MM.1S (cell line): ENCODE results near the gene SLC12A6.

ENCODE experiments used
- DNase-seq: peaks from one replicate; pipeline ENCODE4 v3.0.0-alpha.2; 2015
- H2AFZ ChIP-seq: fragments of 300-600 bp; sonication (generic); 2 replicates; pipeline ENCODE4 v1.6.0; 2016; ENCODE audit warnings: antibody characterized with exemption, low read length
- H3F3A ChIP-seq: fragments of 300-600 bp; sonication (generic); 2 replicates; pipeline ENCODE4 v1.6.1; 2016; ENCODE audit warnings: mild to moderate bottlenecking, antibody characterized with exemption, low read length, moderate library complexity, mixed read lengths; ENCODE audit not compliant: insufficient read depth
- H3K27ac ChIP-seq: fragments of 300-600 bp; sonication (generic); 2 replicates; pipeline ENCODE4 v1.5.1; 2016; ENCODE audit warnings: mild to moderate bottlenecking, low read length
- H3K27me3 ChIP-seq: fragments of 300-600 bp; sonication (generic); replicated peaks from 2 replicates; pipeline ENCODE4 v1.6.0; 2016; ENCODE audit warnings: low read length; ENCODE audit not compliant: insufficient read depth
- H3K36me3 ChIP-seq: fragments of 300-600 bp; sonication (generic); replicated peaks from 2 replicates; pipeline ENCODE4 v1.6.1; 2016; ENCODE audit warnings: mild to moderate bottlenecking, low read length, mixed read lengths; ENCODE audit not compliant: insufficient read depth
- H3K4me1 ChIP-seq: fragments of 300-600 bp; sonication (generic); 2 replicates; pipeline ENCODE4 v1.6.1; 2016; ENCODE audit warnings: low read length, mixed read lengths
- H3K4me2 ChIP-seq: fragments of 300-600 bp; sonication (generic); 2 replicates; pipeline ENCODE4 v1.6.0; 2016; ENCODE audit warnings: low read depth, low read length
- H3K4me3 ChIP-seq: fragments of 300-600 bp; sonication (generic); 2 replicates; pipeline ENCODE4 v1.5.1; 2016; ENCODE audit warnings: low read length, mixed read lengths
- H3K79me2 ChIP-seq: fragments of 300-600 bp; sonication (generic); 2 replicates; pipeline ENCODE4 v1.6.1; 2016; ENCODE audit warnings: mixed run types, low read length, mixed read lengths
- H3K9ac ChIP-seq: fragments of 300-600 bp; sonication (generic); 2 replicates; pipeline ENCODE4 v1.6.1; 2016; ENCODE audit warnings: low read length, mixed read lengths
- H3K9me2 ChIP-seq: fragments of 300-600 bp; sonication (generic); replicated peaks from 2 replicates; pipeline ENCODE4 v1.6.1; 2016; ENCODE audit warnings: mild to moderate bottlenecking, low read length, mixed read lengths; ENCODE audit not compliant: insufficient read depth
- H3K9me3 ChIP-seq: fragments of 300-600 bp; sonication (generic); replicated peaks from 2 replicates; pipeline ENCODE4 v1.6.1; 2016; ENCODE audit warnings: mild to moderate bottlenecking, low read length, mixed read lengths; ENCODE audit not compliant: insufficient read depth
- H4K20me1 ChIP-seq: fragments of 300-600 bp; sonication (generic); 2 replicates; pipeline ENCODE4 v1.6.1; 2016; ENCODE audit warnings: mild to moderate bottlenecking, low read length, moderate library complexity, mixed read lengths; ENCODE audit not compliant: insufficient read depth
- EZH2 ChIP-seq: fragments of 300-600 bp; sonication (generic); optimal IDR thresholded peaks from 2 replicates; pipeline ENCODE3; 2017; ENCODE audit warnings: low read depth, mild to moderate bottlenecking, antibody characterized with exemption, low read length, mixed read lengths
- EZH2phosphoT487 ChIP-seq: fragments of 300-600 bp; sonication (generic); IDR thresholded peaks from 2 replicates; pipeline ENCODE4 v1.6.1; 2018; ENCODE audit warnings: antibody characterized with exemption, low read length
- TF ChIP-seq, protein P1 (sequence below): fragments of 300-600 bp; sonication (generic); IDR thresholded peaks from 2 replicates; pipeline ENCODE4 v1.5.1; 2016; ENCODE audit warnings: antibody characterized with exemption, low read length, mixed read lengths

Gene SLC12A6

DNA sequence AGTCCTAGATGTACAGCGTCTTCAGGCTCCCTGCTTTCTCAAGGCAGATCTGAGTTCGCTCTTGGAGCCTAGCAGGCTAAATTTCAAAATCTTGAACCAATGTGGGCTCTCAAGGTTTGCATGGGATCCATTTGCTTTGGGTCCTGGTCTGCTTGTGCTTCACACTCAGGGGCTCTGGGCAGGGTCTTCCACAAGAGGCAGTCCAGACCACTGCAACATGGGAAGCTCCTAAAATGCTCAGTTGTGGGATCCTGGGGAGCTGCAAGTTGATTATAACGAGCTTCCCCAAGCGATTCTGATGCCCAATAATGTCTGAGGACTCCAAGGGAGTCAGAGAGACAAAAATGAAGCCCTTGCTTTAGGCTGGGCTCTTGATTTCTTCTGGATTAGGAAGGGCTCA, 12.2 kb upstream of the SLC12A6 start:
- no peak overlapping the region for H2AFZ ChIP-seq
- no peaks in the 10 kb centered on the region for H3K9me3 ChIP-seq
- no peaks in the 10 kb centered on the region for H4K20me1 ChIP-seq
- no peaks in the 10 kb centered on the region for H3K9me2 ChIP-seq
- H3K4me1 ChIP-seq = no peaks in the 10 kb centered on the region
- DNase-seq = no peak
- H3K4me3 ChIP-seq = no peak overlapping the region
- H3K27me3 ChIP-seq = no peaks in the 10 kb centered on the region
- no peak overlapping the region for H3K9ac ChIP-seq
- no peak overlapping the region for H3K4me2 ChIP-seq
- H3F3A ChIP-seq = no peaks in the 10 kb centered on the region
- no peaks in the 10 kb centered on the region for H3K36me3 ChIP-seq
- TF ChIP-seq EZH2phosphoT487 = no peak
- no peak for TF ChIP-seq EZH2
- TF ChIP-seq, protein P1, sequence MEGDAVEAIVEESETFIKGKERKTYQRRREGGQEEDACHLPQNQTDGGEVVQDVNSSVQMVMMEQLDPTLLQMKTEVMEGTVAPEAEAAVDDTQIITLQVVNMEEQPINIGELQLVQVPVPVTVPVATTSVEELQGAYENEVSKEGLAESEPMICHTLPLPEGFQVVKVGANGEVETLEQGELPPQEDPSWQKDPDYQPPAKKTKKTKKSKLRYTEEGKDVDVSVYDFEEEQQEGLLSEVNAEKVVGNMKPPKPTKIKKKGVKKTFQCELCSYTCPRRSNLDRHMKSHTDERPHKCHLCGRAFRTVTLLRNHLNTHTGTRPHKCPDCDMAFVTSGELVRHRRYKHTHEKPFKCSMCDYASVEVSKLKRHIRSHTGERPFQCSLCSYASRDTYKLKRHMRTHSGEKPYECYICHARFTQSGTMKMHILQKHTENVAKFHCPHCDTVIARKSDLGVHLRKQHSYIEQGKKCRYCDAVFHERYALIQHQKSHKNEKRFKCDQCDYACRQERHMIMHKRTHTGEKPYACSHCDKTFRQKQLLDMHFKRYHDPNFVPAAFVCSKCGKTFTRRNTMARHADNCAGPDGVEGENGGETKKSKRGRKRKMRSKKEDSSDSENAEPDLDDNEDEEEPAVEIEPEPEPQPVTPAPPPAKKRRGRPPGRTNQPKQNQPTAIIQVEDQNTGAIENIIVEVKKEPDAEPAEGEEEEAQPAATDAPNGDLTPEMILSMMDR = no peak
- no peak overlapping the region for H3K27ac ChIP-seq
- H3K79me2 ChIP-seq = no peaks in the 10 kb centered on the region

- Histone ChIP-seq H3K9me2 (no peaks in the 10 kb centered on the region), H3K36me3 (no peaks in the 10 kb centered on the region), H3K9me3 (no peaks in the 10 kb centered on the region), H3K79me2 (no peaks in the 10 kb centered on the region), H3K9ac (no peak overlapping the region), H2AFZ (no peak overlapping the region), H3K27me3 (no peaks in the 10 kb centered on the region), H3K4me3 (no peak overlapping the region), H3K4me2 (no peak overlapping the region), H3F3A (no peaks in the 10 kb centered on the region), H4K20me1 (no peaks in the 10 kb centered on the region), H3K27ac (no peak overlapping the region), H3K4me1 (no peaks in the 10 kb centered on the region)
- DNase-seq = no peak
- TF ChIP-seq EZH2phosphoT487 (no peak), EZH2 (no peak)
- TF ChIP-seq, protein P1 = no peak
These were observed 11.2 kb upstream of the SLC12A6 start for GRCh38 chr15:34348735-34349300.

DNA sequence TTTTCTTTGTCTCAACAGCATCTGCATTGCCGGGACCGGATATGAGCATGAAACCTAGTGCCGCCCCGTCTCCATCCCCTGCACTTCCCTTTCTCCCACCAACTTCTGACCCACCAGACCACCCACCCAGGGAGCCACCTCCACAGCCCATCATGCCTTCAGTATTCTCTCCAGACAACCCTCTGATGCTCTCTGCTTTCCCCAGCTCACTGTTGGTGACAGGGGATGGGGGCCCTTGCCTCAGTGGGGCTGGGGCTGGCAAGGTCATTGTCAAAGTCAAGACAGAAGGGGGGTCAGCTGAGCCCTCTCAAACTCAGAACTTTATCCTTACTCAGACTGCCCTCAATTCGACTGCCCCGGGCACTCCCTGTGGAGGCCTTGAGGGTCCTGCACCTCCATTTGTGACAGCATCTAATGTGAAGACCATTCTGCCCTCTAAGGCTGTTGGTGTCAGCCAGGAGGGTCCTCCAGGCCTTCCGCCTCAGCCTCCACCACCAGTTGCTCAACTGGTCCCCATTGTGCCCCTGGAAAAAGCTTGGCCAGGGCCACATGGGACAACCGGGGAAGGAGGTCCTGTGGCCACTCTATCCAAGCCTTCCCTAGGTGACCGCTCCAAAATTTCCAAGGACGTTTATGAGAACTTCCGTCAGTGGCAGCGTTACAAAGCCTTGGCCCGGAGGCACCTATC, 10.5 kb upstream of the SLC12A6 start:
- Histone ChIP-seq H2AFZ (no peak overlapping the region), H3K9me3 (no peaks in the 10 kb centered on the region), H3K27ac (no peak overlapping the region), H3K27me3 (no peaks in the 10 kb centered on the region), H3K9ac (no peak overlapping the region), H3K79me2 (no peaks in the 10 kb centered on the region), H3K36me3 (no peaks in the 10 kb centered on the region), H3F3A (no peaks in the 10 kb centered on the region), H3K4me2 (no peak overlapping the region), H3K4me3 (no peak overlapping the region), H3K4me1 (no peaks in the 10 kb centered on the region), H4K20me1 (no peaks in the 10 kb centered on the region), H3K9me2 (no peaks in the 10 kb centered on the region)
- TF ChIP-seq, protein P1 = no peak
- no peak for TF ChIP-seq EZH2
- TF ChIP-seq EZH2phosphoT487 = no peak
- DNase-seq = no peak
